Ishikawa (cell line): ENCODE measurements around the gene IL13RA2.

Experiments used
- CREB1 ChIP-seq: IDR thresholded peaks from 2 replicates; pipeline ENCODE4 v1.6.1; 2012; ENCODE audit warnings: low read depth
- EP300 ChIP-seq: IDR thresholded peaks from 2 replicates; pipeline ENCODE4 v1.6.1; 2012; ENCODE audit warnings: borderline replicate concordance
- FOXM1 ChIP-seq: IDR thresholded peaks from 2 replicates; pipeline ENCODE4 v1.6.1; 2012; ENCODE audit warnings: low read depth, borderline replicate concordance
- NFIC ChIP-seq: IDR thresholded peaks from 2 replicates; pipeline ENCODE4 v1.6.1; 2012
- RAD21 ChIP-seq: IDR thresholded peaks from 2 replicates; pipeline ENCODE4 v1.6.1; 2012; ENCODE audit warnings: low read depth
- TAF1 ChIP-seq: IDR thresholded peaks from 2 replicates; pipeline ENCODE4 v1.6.1; 2012; ENCODE audit warnings: low read depth, mild to moderate bottlenecking
- YY1 ChIP-seq: IDR thresholded peaks from 2 replicates; pipeline ENCODE4 v1.6.1; 2012; ENCODE audit warnings: low read depth
- TF ChIP-seq, protein P1 (sequence below): IDR thresholded peaks from 2 replicates; pipeline ENCODE4 v1.6.1; 2012
- TF ChIP-seq, protein P2 (sequence below): IDR thresholded peaks from 2 replicates; pipeline ENCODE4 v1.6.1; 2012
- TF ChIP-seq, protein P3 (sequence below): IDR thresholded peaks from 2 replicates; pipeline ENCODE4 v1.6.1; 2012; ENCODE audit warnings: low read depth, mild to moderate bottlenecking

DNA sequence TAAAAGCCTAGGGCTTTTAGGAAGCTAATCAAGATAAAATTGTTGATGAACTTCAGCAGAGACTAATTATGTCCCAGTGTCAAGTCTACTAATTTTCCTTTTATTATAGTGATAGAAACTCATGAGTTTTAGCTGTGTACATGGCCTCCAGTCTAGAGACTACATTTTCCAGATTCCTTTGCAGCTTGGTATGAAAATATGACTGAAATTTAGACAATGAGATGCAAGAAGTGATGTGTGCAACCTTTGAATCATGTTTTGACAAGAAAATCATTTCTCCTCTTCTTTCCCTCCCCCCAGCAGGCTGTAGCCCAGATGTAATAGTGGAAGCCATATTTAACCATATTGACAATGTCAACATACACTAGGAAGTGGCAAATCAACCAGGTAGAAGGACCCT, 30.3 kb upstream of the IL13RA2 start:
- TF ChIP-seq RAD21 = no peak
- no peak for TF ChIP-seq EP300
- no peak for TF ChIP-seq YY1
- TF ChIP-seq CREB1 = no peak
- no peak for TF ChIP-seq FOXM1
- TF ChIP-seq TAF1 = no peak
- no peak for TF ChIP-seq NFIC
- TF ChIP-seq, protein P1, sequence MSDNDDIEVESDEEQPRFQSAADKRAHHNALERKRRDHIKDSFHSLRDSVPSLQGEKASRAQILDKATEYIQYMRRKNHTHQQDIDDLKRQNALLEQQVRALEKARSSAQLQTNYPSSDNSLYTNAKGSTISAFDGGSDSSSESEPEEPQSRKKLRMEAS = no peak
- TF ChIP-seq, protein P2, sequence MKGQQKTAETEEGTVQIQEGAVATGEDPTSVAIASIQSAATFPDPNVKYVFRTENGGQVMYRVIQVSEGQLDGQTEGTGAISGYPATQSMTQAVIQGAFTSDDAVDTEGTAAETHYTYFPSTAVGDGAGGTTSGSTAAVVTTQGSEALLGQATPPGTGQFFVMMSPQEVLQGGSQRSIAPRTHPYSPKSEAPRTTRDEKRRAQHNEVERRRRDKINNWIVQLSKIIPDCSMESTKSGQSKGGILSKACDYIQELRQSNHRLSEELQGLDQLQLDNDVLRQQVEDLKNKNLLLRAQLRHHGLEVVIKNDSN = no peak
- TF ChIP-seq, protein P3, sequence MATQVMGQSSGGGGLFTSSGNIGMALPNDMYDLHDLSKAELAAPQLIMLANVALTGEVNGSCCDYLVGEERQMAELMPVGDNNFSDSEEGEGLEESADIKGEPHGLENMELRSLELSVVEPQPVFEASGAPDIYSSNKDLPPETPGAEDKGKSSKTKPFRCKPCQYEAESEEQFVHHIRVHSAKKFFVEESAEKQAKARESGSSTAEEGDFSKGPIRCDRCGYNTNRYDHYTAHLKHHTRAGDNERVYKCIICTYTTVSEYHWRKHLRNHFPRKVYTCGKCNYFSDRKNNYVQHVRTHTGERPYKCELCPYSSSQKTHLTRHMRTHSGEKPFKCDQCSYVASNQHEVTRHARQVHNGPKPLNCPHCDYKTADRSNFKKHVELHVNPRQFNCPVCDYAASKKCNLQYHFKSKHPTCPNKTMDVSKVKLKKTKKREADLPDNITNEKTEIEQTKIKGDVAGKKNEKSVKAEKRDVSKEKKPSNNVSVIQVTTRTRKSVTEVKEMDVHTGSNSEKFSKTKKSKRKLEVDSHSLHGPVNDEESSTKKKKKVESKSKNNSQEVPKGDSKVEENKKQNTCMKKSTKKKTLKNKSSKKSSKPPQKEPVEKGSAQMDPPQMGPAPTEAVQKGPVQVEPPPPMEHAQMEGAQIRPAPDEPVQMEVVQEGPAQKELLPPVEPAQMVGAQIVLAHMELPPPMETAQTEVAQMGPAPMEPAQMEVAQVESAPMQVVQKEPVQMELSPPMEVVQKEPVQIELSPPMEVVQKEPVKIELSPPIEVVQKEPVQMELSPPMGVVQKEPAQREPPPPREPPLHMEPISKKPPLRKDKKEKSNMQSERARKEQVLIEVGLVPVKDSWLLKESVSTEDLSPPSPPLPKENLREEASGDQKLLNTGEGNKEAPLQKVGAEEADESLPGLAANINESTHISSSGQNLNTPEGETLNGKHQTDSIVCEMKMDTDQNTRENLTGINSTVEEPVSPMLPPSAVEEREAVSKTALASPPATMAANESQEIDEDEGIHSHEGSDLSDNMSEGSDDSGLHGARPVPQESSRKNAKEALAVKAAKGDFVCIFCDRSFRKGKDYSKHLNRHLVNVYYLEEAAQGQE = no peak
